ENCODE measurements around the gene C19orf33.
"Not testable (repeated sequence)": the region's sequence is repeated elsewhere in the genome, so short reads cannot be mapped to it uniquely, and the experiment has no call there.

The C19orf33 gene
- long read RNA-seq, donor 1, transcript C19orf33-201 (4 exons, 467 nt), result major isoform, 17 of 24 reads
- long read RNA-seq, donor 1, transcript C19orf33-203 (3 exons, 462 nt), result minor isoform, 5 of 24 reads
- long read RNA-seq, donor 1, partial matches to known transcripts, result 0 of 24 reads
- long read RNA-seq, donor 1, other reads (novel, unspliced or antisense), result 0 of 24 reads
- long read RNA-seq, donor 2, transcript C19orf33-201 (4 exons, 467 nt), result major isoform, 6 of 7 reads
- long read RNA-seq, donor 2, partial matches to known transcripts, result 0 of 7 reads
- long read RNA-seq, donor 2, other reads (novel, unspliced or antisense), result 0 of 7 reads
- long read RNA-seq, donor 3, transcript C19orf33-201 (4 exons, 467 nt), result major isoform, 6 of 10 reads
- long read RNA-seq, donor 3, partial matches to known transcripts, result 0 of 10 reads
- long read RNA-seq, donor 3, other reads (novel, unspliced or antisense), result 0 of 10 reads
- long read RNA-seq, donor 4, transcript C19orf33-201 (4 exons, 467 nt), result major isoform, 8 of 10 reads
- long read RNA-seq, donor 4, partial matches to known transcripts, result 0 of 10 reads
- long read RNA-seq, donor 4, other reads (novel, unspliced or antisense), result 0 of 10 reads
- long read RNA-seq, donor 5, transcript C19orf33-201 (4 exons, 467 nt), result major isoform, 10 of 13 reads
- long read RNA-seq, donor 5, partial matches to known transcripts, result 0 of 13 reads
- long read RNA-seq, donor 5, other reads (novel, unspliced or antisense), result 0 of 13 reads
- long read RNA-seq, donor 6, partial matches to known transcripts, result 0 of 6 reads
- long read RNA-seq, donor 6, other reads (novel, unspliced or antisense), result 0 of 6 reads
- long read RNA-seq, donor 7, result 0 reads
- long read RNA-seq, donor 8, partial matches to known transcripts, result 0 of 7 reads
- long read RNA-seq, donor 8, other reads (novel, unspliced or antisense), result 0 of 7 reads

GRCh38 chr19:38303517-38304351, at the start of gene C19orf33:
TSS of gene C19orf33 (plus strand) at chr19:38304251. CDS start at chr19:38304262, 11 bp downstream.
- DNase-seq, result no peak

GRCh38 chr19:38255383-38256014, 48.6 kb upstream of the C19orf33 start:
- DNase-seq, result peak; percentile 68

GRCh38 chr19:38261942-38262341, 42.1 kb upstream of the C19orf33 start:
- DNase-seq, result not testable (repeated sequence)

- DNase-seq, result no peak
These were observed 41.3 kb upstream of the C19orf33 start for GRCh38 chr19:38262585-38263268.

- no peak for DNase-seq
These were observed 40.2 kb upstream of the C19orf33 start for GRCh38 chr19:38263689-38264485.

GRCh38 chr19:38264486-38265212, 39.4 kb upstream of the C19orf33 start, which contains the start of gene SPINT2:
TSS of gene SPINT2 (plus strand) at chr19:38264573. CDS start at chr19:38264893, 320 bp downstream.
- DNase-seq, result peak; percentile 88

- DNase-seq, result peak; percentile 58
These were observed 38.7 kb upstream of the C19orf33 start for GRCh38 chr19:38265213-38265861.

GRCh38 chr19:38265921-38266429, 38.1 kb upstream of the C19orf33 start:
- DNase-seq, result peak; percentile 56

GRCh38 chr19:38266981-38267597, 37.0 kb upstream of the C19orf33 start:
- no peak for DNase-seq

GRCh38 chr19:38267761-38268483, 36.1 kb upstream of the C19orf33 start:
- no peak for DNase-seq

GRCh38 chr19:38268539-38268938, 35.5 kb upstream of the C19orf33 start:
- no peak for DNase-seq

GRCh38 chr19:38270587-38271167, 33.4 kb upstream of the C19orf33 start:
- no peak for DNase-seq

- DNase-seq, result no peak
These were observed 30.6 kb upstream of the C19orf33 start for GRCh38 chr19:38273499-38273898.

GRCh38 chr19:38274739-38275138, 29.3 kb upstream of the C19orf33 start:
- DNase-seq, result no peak

- DNase-seq, result no peak
These were observed 27.0 kb upstream of the C19orf33 start for GRCh38 chr19:38276942-38277517.

- no peak for DNase-seq
These were observed 26.5 kb upstream of the C19orf33 start for GRCh38 chr19:38277549-38277948.

All from right kidney (tissue), 9 donors.